ENCODE results near the gene CREM.

The CREM gene

DNA sequence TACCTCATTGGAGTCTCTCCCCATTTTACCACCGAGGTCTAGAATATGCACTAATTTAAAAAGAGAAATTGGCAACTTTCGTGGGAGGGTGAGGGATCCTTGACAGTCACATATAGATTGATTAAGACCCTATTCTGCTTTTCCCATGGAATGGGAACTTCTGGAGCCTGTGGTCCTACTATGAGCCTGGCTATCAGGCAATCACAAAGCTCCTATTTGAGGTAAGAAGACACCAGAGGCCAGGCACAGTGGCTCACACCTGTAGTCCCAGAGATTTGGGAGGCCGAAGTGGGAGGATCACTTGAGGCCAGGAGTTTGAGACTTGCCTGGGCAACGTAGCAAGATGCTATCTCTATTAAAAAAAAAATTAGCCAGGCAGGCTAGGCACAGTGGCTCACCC lies 105.0 kb downstream of the CREM start:
- H3K9me3 ChIP-seq (ENCODE audit: severe bottlenecking), result no peaks in the 10 kb centered on the region
- ATAC-seq (ENCODE audit: low read depth) (no peak), DNase-seq (ENCODE audit: low spot score) (no peak)
- H3K27ac ChIP-seq (ENCODE audit: poor library complexity, severe bottlenecking), result no peak overlapping the region
- H3K27me3 ChIP-seq (ENCODE audit: insufficient read depth, poor library complexity, severe bottlenecking), result no peaks in the 10 kb centered on the region
- no peak overlapping the region for H3K4me3 ChIP-seq (ENCODE audit: severe bottlenecking)
- H3K4me1 ChIP-seq (ENCODE audit: insufficient read depth, poor library complexity, severe bottlenecking), result no peaks in the 10 kb centered on the region
- no peaks in the 10 kb centered on the region for H3K36me3 ChIP-seq (ENCODE audit: low read depth)
- TF ChIP-seq, protein P1, sequence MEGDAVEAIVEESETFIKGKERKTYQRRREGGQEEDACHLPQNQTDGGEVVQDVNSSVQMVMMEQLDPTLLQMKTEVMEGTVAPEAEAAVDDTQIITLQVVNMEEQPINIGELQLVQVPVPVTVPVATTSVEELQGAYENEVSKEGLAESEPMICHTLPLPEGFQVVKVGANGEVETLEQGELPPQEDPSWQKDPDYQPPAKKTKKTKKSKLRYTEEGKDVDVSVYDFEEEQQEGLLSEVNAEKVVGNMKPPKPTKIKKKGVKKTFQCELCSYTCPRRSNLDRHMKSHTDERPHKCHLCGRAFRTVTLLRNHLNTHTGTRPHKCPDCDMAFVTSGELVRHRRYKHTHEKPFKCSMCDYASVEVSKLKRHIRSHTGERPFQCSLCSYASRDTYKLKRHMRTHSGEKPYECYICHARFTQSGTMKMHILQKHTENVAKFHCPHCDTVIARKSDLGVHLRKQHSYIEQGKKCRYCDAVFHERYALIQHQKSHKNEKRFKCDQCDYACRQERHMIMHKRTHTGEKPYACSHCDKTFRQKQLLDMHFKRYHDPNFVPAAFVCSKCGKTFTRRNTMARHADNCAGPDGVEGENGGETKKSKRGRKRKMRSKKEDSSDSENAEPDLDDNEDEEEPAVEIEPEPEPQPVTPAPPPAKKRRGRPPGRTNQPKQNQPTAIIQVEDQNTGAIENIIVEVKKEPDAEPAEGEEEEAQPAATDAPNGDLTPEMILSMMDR (IDR thresholded peaks at IDR 0.05; ENCODE audit: poor library complexity, severe bottlenecking), result no peak

DNA sequence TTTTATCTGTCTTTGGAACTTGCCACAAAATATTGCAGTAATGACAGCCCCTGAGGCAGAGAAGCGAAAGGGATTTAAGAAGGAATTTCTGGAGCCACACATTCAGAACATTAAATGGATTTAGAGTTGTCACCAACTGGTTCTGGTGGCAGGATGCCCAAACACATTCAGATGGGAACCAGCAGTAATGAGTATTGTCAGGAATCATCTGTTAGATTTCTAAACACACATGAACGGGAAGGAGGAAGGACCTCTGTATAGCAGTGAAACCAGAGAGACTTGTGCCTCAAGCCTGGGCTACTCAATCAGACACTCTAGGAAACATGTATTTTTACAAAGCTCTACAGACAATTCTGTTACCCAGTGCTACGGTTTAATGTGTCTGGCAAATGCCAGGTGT lies 105.9 kb downstream of the CREM start:
- no peak overlapping the region for H3K27ac ChIP-seq (ENCODE audit: poor library complexity, severe bottlenecking)
- no peak for ATAC-seq (ENCODE audit: low read depth)

DNA sequence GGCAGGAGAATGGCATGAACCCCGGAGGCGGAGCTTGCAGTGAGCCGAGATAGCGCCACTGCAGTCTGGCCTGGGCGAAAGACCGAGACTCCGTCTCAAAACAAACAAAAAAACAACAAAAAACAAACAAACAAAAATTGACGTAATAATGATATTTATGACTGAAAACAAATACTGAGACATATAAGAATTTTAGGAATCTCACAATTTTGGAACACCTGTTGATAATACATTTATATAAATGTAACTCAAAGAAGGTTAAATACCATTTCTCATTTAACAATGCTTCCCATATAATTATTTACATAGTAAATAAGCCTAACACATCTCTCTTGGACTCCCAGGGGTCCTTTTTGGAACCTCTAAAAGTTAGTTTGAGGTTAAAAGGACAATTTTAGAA lies 107.4 kb downstream of the CREM start:
- no peak for ATAC-seq (ENCODE audit: low read depth)
- no peaks in the 10 kb centered on the region for H3K4me1 ChIP-seq (ENCODE audit: insufficient read depth, poor library complexity, severe bottlenecking)

More for the DNA sequence above, 105.9 kb downstream of the CREM start:
- DNase-seq (ENCODE audit: low spot score), result no peak
- H3K36me3 ChIP-seq (ENCODE audit: low read depth), result no peaks in the 10 kb centered on the region
- H3K27me3 ChIP-seq (ENCODE audit: insufficient read depth, poor library complexity, severe bottlenecking), result no peaks in the 10 kb centered on the region
- no peaks in the 10 kb centered on the region for H3K9me3 ChIP-seq (ENCODE audit: severe bottlenecking)
- H3K4me1 ChIP-seq (ENCODE audit: insufficient read depth, poor library complexity, severe bottlenecking), result no peaks in the 10 kb centered on the region
- no peak overlapping the region for H3K4me3 ChIP-seq (ENCODE audit: severe bottlenecking)
- TF ChIP-seq, protein P1 (IDR thresholded peaks at IDR 0.05; ENCODE audit: poor library complexity, severe bottlenecking), result no peak

DNA sequence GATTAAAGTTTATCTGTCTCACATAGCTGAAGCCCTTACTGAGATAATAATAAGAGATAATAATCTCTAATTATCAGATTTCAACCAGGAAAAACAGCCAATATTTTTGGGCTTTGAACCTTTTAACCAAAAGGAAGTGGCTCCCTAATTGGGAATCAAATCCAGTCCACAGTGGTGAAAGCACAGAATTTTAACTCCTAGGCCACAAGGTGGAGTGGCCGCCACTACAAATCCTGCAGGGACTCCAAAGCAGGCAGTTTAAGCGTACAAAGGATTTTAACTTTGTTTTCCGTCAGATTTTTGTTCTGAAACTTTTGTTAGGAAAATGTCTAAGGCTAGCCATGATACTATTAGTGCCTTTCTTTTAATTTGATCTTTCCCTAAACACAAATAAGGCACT lies 110.1 kb downstream of the CREM start:
- H3K27me3 ChIP-seq (ENCODE audit: insufficient read depth, poor library complexity, severe bottlenecking), result no peaks in the 10 kb centered on the region
- no peaks in the 10 kb centered on the region for H3K36me3 ChIP-seq (ENCODE audit: low read depth)
- no peaks in the 10 kb centered on the region for H3K4me1 ChIP-seq (ENCODE audit: insufficient read depth, poor library complexity, severe bottlenecking)
- DNase-seq (ENCODE audit: low spot score), result no peak
- no peaks in the 10 kb centered on the region for H3K9me3 ChIP-seq (ENCODE audit: severe bottlenecking)
- no peak overlapping the region for H3K4me3 ChIP-seq (ENCODE audit: severe bottlenecking)
- no peak overlapping the region for H3K27ac ChIP-seq (ENCODE audit: poor library complexity, severe bottlenecking)
- TF ChIP-seq, protein P1 (IDR thresholded peaks at IDR 0.05; ENCODE audit: poor library complexity, severe bottlenecking), result peak; percentile 40
- ATAC-seq (ENCODE audit: low read depth), result no peak

More for the DNA sequence above, 107.4 kb downstream of the CREM start:
- Histone ChIP-seq H3K27me3 (ENCODE audit: insufficient read depth, poor library complexity, severe bottlenecking) (no peaks in the 10 kb centered on the region), H3K36me3 (ENCODE audit: low read depth) (no peaks in the 10 kb centered on the region), H3K9me3 (ENCODE audit: severe bottlenecking) (no peaks in the 10 kb centered on the region), H3K27ac (ENCODE audit: poor library complexity, severe bottlenecking) (no peak overlapping the region), H3K4me3 (ENCODE audit: severe bottlenecking) (no peak overlapping the region)
- TF ChIP-seq, protein P1 (IDR thresholded peaks at IDR 0.05; ENCODE audit: poor library complexity, severe bottlenecking), result no peak
- DNase-seq (ENCODE audit: low spot score), result no peak

DNA sequence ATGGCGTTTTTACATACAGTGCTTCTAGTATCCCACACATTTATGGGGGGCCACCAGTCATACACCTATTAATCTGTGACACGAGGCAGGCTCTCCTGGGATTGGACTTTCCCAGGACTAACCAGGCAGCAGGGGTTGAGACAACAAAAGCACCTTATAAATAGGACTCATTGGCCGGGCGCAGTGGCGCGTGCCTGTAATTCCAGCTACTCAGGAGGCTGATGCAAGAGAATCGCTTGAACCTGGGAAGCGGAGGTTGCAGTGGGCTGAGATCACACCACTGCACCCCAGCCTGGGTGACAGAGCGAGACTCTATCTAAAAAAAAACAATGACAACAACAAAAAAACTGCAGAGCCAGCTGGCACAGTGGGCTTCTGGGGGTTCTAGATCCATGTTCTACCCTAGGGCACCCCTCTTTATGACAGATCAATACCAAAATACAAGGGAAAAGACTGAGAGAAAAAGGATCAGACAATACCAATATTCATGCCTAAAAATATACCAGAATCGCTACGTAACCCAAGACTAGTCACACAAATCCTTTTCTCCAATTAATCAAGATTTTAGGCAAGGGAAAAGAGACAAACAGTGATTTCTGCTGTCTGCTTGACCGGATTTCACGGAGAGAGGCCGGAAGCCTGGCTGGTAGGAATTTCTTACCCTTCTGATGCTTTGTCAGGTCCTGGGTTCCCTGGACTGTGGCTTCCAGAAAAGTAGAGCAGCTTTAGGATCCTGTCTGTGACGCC lies 111.3 kb downstream of the CREM start:
- Histone ChIP-seq H3K4me1 (ENCODE audit: insufficient read depth, poor library complexity, severe bottlenecking) (no peaks in the 10 kb centered on the region), H3K9me3 (ENCODE audit: severe bottlenecking) (no peaks in the 10 kb centered on the region), H3K27me3 (ENCODE audit: insufficient read depth, poor library complexity, severe bottlenecking) (no peaks in the 10 kb centered on the region), H3K4me3 (ENCODE audit: severe bottlenecking) (no peak overlapping the region), H3K36me3 (ENCODE audit: low read depth) (no peaks in the 10 kb centered on the region), H3K27ac (ENCODE audit: poor library complexity, severe bottlenecking) (no peak overlapping the region)
- ATAC-seq (ENCODE audit: low read depth), result no peak
- no peak for DNase-seq (ENCODE audit: low spot score)
- TF ChIP-seq, protein P1 (IDR thresholded peaks at IDR 0.05; ENCODE audit: poor library complexity, severe bottlenecking), result no peak

Data from RWPE2 (cell line).